ENCODE results near the gene COX6A2.

COX6A2 gene

DNA sequence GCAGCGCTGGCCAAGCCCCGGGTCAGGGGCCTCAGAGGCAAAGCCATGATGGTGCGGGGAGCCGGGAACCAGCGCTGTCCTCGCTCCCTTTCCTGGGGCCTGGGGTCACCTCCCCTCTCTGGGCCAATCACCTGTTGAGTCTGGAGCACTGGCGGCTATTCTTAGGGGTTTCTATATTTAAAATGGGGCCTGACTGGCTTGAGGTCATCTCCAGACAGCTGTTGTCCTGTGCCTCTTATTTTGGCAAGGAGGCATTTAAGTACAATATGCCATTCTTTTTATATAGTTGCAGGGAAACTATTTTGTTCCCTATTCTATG lies at the start of gene COX6A2:
Gene COX6A2, minus strand, starts transcription at position 82 of the 319 bp plus-strand sequence. Its CDS starts 35 bp downstream, at position 47.
- DNase-seq, result no peak

DNA sequence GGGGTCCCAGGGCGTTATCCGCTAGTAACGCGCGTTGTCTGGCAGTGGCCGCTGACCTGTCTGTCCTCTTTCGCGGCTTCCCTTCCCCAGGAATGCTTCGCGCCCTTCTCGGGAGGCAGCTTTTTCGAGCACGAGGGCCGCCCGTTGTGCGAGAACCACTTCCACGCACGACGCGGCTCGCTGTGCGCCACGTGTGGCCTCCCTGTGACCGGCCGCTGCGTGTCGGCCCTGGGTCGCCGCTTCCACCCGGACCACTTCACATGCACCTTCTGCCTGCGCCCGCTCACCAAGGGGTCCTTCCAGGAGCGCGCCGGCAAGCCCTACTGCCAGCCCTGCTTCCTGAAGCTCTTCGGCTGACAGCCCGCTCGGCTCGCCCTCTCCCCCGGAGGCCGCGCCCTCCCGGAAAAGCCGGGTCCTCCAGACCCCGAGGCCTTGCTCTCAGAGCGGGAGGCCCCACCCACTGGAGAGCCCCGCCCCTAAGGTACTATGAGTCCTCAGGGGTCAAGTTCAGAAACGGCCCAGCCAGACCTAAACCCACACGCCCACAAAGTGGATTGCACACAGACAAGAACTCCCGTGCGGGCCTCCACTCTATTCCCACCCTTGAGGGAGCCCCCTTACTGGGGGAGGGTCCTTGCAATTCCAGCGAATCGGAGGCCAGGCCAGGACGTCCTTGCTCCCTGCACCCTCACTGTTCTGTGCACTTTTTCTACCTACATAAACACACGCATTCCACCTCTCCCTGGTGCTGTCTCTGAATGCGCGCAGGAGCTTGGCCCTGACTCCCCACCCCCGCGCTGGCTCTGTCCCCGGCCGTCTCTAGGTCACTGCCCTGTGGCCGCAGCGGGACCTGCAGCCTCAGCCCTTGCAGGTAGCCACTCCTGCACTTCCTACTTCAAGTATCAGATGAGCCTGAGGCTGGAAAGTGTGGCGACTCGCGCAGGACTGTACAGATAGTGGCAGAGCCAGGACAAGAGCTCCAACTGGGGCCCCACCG lies 49.4 kb upstream of the COX6A2 start:
- DNase-seq, result peak; percentile 80

DNA sequence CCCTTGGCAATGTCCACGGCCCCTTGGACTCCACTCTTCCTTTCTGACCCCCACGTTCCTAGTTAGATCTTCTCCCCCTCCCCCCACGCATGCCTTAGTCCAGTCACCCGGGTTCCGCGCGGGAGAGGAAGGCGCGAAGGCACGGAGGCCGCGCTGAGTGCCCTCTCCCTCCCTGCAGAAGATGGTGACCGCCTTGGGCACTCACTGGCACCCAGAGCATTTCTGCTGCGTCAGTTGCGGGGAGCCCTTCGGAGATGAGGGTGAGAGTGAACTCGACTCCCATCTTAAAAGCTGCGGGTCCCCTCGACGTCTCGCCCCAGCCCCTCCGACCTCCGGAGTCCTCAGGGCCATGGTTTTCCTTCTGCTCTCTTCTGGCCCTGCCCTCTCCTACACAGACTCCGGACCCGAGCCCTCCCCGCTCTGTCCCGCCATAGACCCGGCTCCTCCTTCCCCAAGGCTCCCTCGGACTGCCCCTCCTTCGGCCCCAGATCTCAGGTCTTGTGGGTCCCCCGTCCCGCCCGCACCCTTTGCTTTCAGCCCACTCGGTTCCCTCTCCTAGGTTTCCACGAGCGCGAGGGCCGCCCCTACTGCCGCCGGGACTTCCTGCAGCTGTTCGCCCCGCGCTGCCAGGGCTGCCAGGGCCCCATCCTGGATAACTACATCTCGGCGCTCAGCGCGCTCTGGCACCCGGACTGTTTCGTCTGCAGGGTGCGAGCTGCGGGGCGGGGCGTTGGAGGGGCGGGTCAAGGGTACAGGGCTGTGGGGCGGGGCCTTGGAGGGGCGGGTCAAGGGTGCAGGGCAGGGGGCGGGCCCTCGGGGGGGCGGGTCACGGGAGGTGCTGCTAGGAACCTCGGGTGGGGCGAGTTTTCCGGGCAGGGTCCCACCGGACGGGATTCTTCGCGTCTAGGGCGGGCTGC lies 48.4 kb upstream of the COX6A2 start:
- DNase-seq, result peak; percentile 95

DNA sequence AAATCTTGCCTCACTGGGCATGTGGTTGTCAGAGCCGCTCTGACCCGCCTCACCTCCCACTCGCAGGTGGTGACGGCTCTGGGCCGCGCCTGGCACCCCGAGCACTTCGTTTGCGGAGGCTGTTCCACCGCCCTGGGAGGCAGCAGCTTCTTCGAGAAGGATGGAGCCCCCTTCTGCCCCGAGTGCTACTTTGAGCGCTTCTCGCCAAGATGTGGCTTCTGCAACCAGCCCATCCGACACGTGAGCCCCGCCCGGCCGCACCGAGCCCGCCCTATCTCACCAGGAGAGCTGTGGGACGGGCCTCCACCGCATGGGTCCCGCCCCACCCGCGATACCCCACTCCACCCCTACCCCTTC lies 47.8 kb upstream of the COX6A2 start:
- peak; percentile 61 for DNase-seq

DNA sequence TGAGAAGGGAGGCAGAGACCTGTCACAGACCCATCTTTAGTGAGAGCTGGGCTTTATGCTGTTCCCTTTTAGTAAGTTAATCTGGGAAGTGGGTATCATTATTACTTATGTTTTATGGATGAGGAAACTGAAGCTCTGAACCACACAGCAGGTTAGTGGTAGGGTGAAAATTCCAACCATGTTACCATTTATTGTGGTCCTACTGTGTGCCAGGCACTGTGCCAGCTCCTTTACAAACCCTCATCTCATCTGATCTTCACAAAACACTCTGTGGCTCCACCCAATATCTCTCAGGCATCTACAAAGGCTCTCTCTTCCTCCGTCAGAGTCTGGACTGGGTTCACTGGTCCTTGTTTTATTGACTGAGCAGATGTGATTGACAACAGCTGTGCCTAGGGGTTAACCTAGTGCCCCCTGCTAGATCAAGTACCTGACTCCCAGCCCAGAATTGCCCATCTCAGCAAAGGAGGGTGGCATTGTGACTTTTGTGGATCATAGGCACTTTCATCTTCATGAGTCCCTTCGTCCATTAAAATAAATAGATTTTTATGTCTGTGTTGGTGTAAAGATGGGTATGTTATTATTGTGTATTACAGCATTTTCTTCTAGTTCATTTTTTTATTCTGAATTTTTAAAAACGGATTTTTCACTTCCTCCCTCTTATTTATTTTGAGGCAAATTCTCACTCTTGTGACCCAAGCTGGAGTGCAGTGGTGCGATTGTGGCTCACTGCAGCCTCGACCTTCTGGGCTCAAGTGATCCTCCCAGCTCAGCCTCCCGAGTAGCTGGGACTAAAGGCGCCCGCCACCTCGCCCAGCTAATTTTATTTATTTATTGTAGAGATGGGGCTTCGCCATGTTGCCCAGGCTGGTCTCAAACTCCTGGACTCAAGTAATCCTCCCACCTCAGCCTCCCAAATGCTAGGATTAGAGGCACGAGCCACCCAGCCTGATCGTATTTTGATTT lies 46.9 kb upstream of the COX6A2 start:
- DNase-seq, result no peak

DNA sequence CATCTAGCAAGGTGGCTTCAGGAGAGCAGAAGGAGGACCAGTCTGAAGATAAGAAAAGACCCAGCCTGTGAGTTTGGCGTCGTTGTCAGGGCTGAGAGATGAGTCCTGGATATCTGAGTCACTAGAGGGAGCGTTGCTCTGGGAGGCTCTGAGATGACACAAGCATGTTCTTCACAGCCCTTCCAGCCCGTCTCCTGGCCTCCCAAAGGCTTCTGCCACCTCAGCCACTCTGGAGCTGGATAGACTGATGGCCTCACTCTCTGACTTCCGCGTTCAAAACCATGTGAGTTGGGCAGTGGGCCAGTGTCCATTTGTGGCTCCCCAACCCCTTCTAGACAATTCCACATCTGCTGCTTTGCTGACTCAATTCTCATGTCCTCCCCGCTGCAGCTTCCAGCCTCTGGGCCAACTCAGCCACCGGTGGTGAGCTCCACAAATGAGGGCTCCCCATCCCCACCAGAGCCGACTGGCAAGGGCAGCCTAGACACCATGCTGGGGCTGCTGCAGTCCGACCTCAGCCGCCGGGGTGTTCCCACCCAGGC lies 46.1 kb upstream of the COX6A2 start:
- DNase-seq, result peak; percentile 63

DNA sequence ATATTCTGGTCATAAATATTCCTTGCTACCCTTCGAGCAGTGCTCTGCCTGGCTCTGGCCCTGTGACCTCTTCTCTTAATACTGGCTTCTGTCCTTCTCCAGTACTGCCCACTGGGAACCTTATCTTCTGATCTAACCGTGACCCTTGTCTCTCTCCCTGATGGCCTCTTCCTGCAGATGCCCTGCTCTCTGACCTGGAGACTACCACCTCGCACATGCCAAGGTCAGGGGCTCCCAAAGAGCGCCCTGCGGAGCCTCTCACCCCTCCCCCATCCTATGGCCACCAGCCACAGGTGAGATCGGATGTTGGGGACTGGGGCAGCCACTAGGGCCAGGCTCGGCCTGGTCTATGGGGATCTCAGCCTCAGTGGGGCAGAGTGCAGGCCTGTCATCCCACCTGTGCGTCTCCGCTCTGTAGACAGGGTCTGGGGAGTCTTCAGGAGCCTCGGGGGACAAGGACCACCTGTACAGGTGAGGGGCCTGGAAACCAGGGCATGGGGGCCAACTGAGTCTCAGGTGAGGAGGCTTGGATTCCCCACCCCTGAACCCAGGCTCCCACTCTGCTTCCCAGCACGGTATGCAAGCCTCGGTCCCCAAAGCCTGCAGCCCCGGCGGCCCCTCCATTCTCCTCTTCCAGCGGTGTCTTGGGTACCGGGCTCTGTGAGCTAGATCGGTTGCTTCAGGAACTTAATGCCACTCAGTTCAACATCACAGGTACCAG lies 45.3 kb upstream of the COX6A2 start:
- DNase-seq, result no peak

DNA sequence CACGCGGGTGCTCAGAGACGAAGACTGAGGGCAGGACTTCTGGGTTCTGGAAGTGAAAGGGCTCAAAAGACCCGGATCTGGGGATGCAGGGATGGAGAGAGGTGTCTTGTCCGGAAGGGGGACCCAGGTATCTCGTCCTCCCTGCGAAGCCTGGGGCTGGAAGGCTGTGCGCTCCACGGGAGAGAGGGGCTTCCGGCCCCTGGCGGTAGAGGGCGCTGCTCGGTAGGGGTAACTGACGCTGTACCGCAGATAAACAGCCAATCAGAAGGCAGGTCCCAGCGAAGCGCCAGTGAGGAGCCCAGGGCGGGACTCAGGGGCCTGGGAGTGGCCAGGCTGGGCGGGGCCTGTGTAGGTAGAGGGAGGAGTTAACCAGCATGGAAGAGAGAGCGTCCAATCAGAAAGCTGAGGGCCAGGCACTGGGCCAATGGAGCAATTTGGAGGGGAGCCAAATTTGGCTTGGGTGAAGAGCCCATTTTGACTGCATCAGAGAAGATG lies 44.6 kb upstream of the COX6A2 start:
- peak; percentile 87 for DNase-seq

DNA sequence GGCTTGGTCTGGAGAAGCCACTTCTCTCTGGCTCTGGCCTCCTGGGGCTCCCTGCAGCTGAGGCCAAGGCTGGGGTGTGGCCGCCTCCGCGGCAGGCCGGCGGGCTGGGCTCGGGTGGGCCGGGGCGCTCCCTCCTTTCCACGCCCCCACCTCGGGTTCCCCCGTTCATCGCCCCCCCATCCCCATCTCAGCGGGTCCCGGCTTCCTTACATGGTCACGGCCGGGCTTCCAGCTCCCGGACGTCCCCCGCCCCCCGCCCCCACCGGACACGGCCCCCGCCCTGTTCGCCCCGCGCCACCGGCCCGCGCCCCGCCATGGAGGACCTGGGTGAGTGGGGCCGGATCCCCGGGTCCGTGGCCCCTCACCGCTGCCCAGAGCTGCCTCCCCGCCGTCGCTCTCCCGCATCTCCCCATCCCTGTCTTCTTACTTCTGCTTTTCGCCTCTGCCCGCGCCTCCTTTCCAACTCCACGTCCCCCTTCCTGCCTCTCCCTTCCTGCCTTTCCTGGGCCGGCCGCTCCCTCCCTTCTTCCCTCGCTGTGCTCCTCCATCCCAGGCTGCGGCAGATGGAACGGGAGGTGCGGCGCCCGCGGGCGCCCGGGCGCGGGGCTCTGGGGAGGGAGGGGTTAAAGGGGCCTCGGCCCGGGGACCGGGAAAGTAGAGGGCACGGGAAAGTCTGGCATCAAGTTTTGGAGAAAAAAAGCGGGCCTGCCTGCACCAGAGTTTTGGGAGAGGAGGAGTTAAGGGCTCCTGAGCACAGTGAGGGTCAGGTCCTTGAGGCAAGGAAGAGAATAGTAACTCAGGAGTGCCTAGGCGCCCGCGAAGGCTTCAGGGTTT lies 43.9 kb upstream of the COX6A2 start, which contains the start of gene TGFB1I1:
Gene TGFB1I1, plus strand, starts transcription at position 278 of the 834 bp plus-strand sequence. Its CDS starts 37 bp downstream, at position 315.
- no peak for DNase-seq

DNA sequence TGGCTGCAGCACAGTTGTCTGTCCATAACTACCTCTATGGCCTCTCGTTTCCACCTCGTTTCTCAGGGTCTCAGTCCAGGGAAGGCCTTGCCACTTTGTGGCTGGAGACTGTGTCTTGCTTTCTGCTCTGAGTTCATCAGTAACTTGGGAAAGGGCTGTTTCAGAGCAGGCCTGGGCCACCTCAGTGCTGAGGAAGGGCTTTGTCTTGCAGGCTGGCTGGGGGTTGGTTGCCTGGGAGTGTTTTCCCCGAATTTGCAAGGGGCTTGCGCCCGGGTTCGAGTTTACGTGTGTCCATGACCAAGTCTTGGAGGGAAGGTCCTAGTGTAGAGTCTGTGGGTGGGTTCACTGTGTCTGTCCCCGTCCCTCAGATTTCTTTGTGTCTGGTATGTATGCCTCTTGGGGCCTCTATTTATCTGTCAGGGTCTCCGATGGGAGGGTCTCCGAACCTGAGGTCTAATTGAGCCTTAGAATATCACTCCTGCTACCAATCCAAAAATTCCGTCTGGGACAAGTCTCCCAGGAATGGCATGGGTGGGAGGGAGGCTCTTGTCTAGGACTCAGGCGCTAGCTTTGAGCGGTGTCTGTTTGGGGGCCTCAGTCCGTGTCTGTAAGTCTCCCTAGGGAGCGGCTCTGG lies 43.2 kb upstream of the COX6A2 start:
- DNase-seq, result no peak

DNA sequence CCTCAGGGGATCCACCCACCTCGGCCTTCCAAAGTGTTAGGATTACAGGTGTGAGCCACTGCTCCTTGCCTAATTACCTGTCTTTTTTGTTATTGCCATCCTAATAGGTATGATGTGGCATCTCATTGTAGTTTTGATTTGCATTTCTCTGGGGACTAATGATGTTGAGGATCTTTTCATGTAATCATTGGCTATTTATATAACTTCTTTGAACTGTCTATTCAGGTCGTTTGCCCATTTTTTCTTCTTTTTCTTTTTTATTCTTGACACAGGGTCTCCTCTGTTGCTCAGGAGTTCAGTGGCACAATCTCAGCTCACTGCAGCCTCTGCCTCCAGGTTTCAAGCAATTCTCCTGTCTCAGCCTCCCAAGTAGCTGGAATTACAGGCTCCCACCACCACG lies 42.5 kb upstream of the COX6A2 start:
- no peak for DNase-seq

DNA sequence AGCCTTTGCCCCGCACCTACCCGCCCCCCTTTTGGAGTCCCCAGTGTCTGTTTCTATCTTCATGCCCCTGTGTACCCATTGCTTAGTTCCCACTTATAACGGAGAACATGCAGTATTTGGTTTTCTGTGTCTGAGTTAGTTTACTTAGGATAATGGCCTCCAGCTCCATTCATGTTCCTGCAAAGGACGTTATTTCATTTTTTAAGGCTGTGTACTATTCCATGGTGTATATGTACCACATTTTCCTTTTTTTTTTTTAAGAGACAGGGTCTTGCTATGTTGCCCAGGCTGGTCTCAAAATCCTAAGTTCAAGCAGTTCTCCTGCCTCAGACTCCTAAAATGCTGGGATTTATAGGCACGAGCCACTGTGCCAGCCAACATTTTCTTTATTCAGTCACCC lies 39.7 kb upstream of the COX6A2 start:
- DNase-seq, result no peak

DNA sequence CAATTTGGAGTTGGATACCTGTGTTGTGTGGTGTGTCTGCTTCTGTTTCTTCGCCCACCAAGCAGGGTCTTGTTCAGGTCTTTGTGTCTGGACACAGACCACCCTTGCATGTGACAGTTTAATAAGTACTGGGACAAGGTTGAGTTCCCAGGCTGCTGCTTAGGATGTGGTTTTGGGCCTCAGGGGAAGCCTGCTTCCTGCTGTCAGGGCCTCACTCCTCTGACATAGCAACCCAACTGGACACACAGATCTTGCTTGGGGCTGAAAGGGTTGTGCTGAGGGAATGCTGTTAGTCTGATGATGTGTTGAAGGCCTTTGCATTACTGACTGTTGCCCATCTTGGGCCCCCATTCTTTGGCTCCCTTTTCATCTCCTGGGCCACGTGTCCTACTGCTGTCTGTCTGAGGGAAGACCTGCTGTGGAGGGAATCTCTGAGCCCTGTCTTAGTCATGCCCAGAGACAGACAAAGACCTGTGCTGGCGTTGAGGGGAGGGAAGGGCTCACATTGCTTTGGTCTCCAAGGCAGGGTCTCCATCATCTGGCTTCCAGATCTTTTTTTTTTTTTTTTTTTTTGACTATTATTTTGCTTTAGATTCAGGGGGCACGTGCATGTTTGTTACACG lies 39.1 kb upstream of the COX6A2 start:
- DNase-seq, result no peak

DNA sequence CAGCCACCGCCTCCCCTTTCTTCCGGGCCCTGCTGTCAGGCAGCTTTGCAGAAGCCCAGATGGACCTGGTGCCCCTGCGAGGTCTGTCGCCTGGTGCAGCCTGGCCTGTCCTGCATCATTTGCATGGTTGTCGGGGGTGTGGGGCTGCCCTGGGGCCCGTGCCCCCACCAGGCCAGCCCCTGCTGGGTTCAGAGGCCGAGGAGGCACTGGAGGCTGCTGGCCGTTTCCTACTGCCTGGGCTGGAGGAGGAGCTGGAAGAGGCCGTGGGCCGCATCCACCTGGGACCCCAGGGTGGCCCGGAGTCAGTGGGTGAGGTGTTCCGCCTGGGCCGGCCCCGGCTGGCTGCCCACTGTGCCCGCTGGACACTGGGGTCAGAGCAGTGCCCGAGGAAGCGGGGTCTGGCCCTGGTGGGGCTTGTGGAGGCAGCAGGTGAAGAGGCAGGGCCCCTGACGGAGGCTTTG lies 38.3 kb upstream of the COX6A2 start:
- DNase-seq, result no peak

DNA sequence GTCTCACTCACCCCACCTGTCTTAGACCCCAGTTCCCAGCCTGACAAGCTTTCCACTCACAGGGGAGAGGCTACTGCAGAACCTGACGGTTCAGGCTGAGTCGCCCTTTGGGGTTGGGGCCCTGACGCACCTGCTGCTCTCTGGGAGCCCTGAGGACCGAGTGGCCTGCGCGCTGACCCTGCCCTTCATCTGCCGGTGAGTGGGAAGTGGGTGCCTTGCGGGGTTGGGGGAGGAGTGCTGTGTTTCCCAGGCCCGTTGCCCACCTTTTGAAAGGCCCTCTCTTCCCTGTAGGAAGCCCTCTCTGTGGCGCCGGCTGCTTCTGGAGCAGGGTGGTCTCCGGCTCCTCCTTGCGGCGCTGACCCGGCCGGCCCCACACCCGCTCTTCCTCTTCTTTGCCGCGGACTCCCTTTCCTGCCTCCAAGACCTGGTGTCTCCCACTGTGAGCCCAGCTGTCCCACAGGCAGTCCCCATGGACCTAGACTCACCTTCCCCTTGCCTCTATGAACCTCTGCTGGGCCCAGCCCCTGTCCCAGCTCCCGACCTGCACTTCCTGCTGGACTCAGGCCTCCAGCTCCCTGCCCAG lies 37.7 kb upstream of the COX6A2 start:
- no peak for DNase-seq

DNA sequence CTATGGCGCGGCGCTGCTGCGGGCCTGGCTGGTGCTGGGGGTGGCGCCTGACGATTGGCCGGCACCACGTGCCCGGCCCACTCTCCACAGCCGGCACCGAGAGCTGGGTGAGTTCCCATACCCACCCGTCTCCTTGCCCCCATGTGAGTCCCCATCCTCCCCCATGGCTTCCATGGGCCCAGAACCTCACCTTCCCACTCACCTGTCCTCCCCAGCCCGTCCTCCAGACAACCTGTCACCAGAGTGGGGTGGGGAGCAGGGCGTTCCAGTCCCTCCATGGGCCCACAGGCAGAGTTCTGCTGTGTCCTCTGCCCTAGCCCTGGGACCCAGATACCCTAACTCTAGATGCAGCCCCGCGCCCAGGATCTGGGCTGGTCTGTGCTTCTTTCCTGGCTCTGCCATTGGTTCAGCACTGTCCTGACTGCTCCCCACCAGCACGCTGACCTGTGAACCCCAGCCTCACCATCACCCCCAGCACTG lies 36.7 kb upstream of the COX6A2 start:
- no peak for DNase-seq

DNA sequence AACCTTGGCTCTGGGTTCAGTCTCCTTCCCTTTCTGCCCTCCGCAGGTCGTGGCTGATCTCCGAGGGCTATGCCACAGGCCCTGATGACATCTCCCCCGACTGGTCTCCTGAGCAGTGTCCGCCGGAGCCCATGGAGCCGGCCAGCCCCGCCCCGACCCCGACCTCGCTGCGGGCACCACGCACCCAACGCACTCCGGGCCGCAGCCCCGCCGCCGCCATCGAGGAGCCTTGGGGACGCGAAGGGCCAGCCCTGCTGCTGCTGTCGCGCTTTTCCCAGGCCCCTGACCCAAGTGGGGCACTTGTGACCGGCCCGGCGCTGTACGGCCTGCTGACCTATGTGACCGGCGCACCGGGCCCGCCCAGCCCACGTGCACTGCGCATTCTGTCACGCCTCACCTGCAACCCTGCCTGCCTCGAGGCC lies 36.2 kb upstream of the COX6A2 start:
- no peak for DNase-seq

Data from hematopoietic multipotent progenitor cell treated with erythropoietin and hydrocortisone succinate and interleukin-3 and kit ligand, for 6 days (in vitro differentiated cells).